ENCODE results near the gene CBLN1. TPM values are rescaled to one million over a fixed set of nuclear protein-coding genes. Genes with fewer than 3 reads are reported as not detected.

CBLN1 gene
- total RNA-seq, 1 experiment from 2014 or later, result not detected

DNA sequence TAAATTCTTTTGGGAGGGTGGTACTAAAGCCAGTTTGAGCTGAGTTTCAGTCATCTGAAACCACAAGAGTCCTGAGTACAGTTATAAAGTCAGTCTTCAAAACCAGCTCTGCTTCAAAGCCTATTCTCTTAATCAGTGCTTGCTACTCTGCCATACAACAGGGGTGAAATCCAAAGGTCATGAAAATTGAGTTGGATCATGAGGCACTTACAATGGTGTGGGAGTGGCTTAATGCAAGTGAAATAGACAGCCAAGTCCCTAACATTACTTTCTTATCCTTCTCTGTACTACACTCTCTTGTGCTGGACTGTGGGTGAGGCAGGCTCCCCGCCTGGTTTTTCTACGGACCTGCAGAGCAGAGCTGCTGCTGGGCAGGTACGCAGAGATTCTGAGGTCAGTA, 12.4 kb downstream of the CBLN1 start:
- no TSS peak for BruUV-seq (replicated peaks)
- no peaks in the 10 kb centered on the region for H3K4me1 Mint-ChIP-seq (ENCODE audit: insufficient read depth, unreplicated experiment)
- no peaks in the 10 kb centered on the region for H3K9me3 Mint-ChIP-seq (ENCODE audit: unreplicated experiment)
- H3K27ac Mint-ChIP-seq (ENCODE audit: low read depth, unreplicated experiment), result no peak overlapping the region
- POLR2A ChIA-PET, result no interaction called here
- intact Hi-C loops (cut with micrococcal nuclease), result no loop called here
- H3K27me3 Mint-ChIP-seq (ENCODE audit: insufficient read depth, unreplicated experiment), result no peaks in the 10 kb centered on the region
- CTCF ChIA-PET, result interaction anchor here (2.2 kb wide), 1 partner anchor 80 kb away, joined by 6 read pairs; no protein-coding TSS in a partner anchor
- DNase-seq (ENCODE audit: unreplicated experiment), result no peak
- no peak overlapping the region for H3K4me3 Mint-ChIP-seq (ENCODE audit: unreplicated experiment)
- H3K36me3 Mint-ChIP-seq (ENCODE audit: insufficient read depth, unreplicated experiment), result no peaks in the 10 kb centered on the region
- no peak for TF ChIP-seq CTCF (IDR thresholded peaks at IDR 0.05; ENCODE audit: unreplicated experiment)

DNA sequence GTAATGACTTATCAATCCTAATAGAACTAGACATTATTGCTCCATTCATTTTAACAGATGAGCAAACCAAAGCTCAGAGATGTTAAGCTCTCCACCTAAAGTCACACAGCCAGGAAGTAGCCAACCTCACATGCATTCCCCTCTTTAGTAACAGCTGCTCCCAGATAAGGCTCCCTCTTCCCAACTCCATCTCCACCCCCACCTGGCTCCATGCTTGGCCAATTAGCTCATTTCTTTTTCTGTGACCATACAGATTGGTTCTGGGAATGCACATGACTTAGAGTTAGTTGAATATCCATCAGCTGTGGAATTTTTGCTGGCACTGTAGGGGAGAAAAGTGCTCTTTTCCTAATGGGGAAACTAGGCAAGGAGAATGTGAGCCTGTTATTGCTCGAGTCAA, 13.0 kb downstream of the CBLN1 start:
- H3K4me1 Mint-ChIP-seq (ENCODE audit: insufficient read depth, unreplicated experiment), result no peaks in the 10 kb centered on the region
- DNase-seq (ENCODE audit: unreplicated experiment), result no peak
- POLR2A ChIA-PET, result no interaction called here
- no peak for TF ChIP-seq CTCF (IDR thresholded peaks at IDR 0.05; ENCODE audit: unreplicated experiment)
- H3K4me3 Mint-ChIP-seq (ENCODE audit: unreplicated experiment), result no peak overlapping the region
- BruUV-seq (replicated peaks), result no TSS peak
- H3K27me3 Mint-ChIP-seq (ENCODE audit: insufficient read depth, unreplicated experiment), result no peaks in the 10 kb centered on the region
- no peak overlapping the region for H3K27ac Mint-ChIP-seq (ENCODE audit: low read depth, unreplicated experiment)
- intact Hi-C loops (cut with micrococcal nuclease), result no loop called here
- CTCF ChIA-PET, result interaction anchor here (0.6 to 2.2 kb wide), 2 partner anchors 9 to 81 kb away, joined by 3 to 6 read pairs; no protein-coding TSS in a partner anchor
- no peaks in the 10 kb centered on the region for H3K9me3 Mint-ChIP-seq (ENCODE audit: unreplicated experiment)
- no peaks in the 10 kb centered on the region for H3K36me3 Mint-ChIP-seq (ENCODE audit: insufficient read depth, unreplicated experiment)

GRCh38 chr16:49262501-49262900, 19.1 kb downstream of the CBLN1 start:
- CTCF ChIA-PET, result no interaction called here
- no peak for TF ChIP-seq CTCF (IDR thresholded peaks at IDR 0.05; ENCODE audit: unreplicated experiment)

DNA sequence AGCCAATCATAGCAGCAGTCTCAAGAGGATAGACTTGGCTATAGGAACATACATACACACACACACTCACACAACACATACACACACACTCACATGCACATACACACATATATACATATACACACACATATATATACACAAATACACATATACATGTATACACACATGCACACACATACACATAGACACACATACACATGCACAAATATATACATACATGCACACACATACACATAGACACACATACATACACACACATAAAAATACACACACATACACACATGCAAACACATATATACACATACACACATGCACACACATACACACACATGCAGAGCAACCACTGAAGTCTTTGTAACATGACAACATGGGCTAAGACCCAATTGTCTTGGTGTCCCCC, 19.7 kb downstream of the CBLN1 start:
- H3K9me3 Mint-ChIP-seq (ENCODE audit: unreplicated experiment), result peaks cover 9% of the 10 kb centered on the region
- no peaks in the 10 kb centered on the region for H3K36me3 Mint-ChIP-seq (ENCODE audit: insufficient read depth, unreplicated experiment)
- H3K4me3 Mint-ChIP-seq (ENCODE audit: unreplicated experiment), result no peak overlapping the region
- ChIA-PET CTCF (no interaction called here), POLR2A (no interaction called here)
- BruUV-seq (replicated peaks), result no TSS peak
- no peak for DNase-seq (ENCODE audit: unreplicated experiment)
- no peaks in the 10 kb centered on the region for H3K4me1 Mint-ChIP-seq (ENCODE audit: insufficient read depth, unreplicated experiment)
- intact Hi-C loops (cut with micrococcal nuclease), result no loop called here
- H3K27ac Mint-ChIP-seq (ENCODE audit: low read depth, unreplicated experiment), result no peak overlapping the region
- H3K27me3 Mint-ChIP-seq (ENCODE audit: insufficient read depth, unreplicated experiment), result no peaks in the 10 kb centered on the region
- no peak for TF ChIP-seq CTCF (IDR thresholded peaks at IDR 0.05; ENCODE audit: unreplicated experiment)

More at GRCh38 chr16:49262501-49262900, 19.1 kb downstream of the CBLN1 start:
- Mint-ChIP-seq H3K27ac (ENCODE audit: low read depth, unreplicated experiment) (no peak overlapping the region), H3K27me3 (ENCODE audit: insufficient read depth, unreplicated experiment) (no peaks in the 10 kb centered on the region), H3K9me3 (ENCODE audit: unreplicated experiment) (peaks cover 9% of the 10 kb centered on the region), H3K4me3 (ENCODE audit: unreplicated experiment) (no peak overlapping the region), H3K36me3 (ENCODE audit: insufficient read depth, unreplicated experiment) (no peaks in the 10 kb centered on the region), H3K4me1 (ENCODE audit: insufficient read depth, unreplicated experiment) (no peaks in the 10 kb centered on the region)
- intact Hi-C loops (cut with micrococcal nuclease), result no loop called here
- POLR2A ChIA-PET, result no interaction called here
- no peak for DNase-seq (ENCODE audit: unreplicated experiment)
- BruUV-seq (replicated peaks), result no TSS peak
